ENCODE measurements around the gene SLITRK2.

Gene SLITRK2, protein sequence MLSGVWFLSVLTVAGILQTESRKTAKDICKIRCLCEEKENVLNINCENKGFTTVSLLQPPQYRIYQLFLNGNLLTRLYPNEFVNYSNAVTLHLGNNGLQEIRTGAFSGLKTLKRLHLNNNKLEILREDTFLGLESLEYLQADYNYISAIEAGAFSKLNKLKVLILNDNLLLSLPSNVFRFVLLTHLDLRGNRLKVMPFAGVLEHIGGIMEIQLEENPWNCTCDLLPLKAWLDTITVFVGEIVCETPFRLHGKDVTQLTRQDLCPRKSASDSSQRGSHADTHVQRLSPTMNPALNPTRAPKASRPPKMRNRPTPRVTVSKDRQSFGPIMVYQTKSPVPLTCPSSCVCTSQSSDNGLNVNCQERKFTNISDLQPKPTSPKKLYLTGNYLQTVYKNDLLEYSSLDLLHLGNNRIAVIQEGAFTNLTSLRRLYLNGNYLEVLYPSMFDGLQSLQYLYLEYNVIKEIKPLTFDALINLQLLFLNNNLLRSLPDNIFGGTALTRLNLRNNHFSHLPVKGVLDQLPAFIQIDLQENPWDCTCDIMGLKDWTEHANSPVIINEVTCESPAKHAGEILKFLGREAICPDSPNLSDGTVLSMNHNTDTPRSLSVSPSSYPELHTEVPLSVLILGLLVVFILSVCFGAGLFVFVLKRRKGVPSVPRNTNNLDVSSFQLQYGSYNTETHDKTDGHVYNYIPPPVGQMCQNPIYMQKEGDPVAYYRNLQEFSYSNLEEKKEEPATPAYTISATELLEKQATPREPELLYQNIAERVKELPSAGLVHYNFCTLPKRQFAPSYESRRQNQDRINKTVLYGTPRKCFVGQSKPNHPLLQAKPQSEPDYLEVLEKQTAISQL

DNA sequence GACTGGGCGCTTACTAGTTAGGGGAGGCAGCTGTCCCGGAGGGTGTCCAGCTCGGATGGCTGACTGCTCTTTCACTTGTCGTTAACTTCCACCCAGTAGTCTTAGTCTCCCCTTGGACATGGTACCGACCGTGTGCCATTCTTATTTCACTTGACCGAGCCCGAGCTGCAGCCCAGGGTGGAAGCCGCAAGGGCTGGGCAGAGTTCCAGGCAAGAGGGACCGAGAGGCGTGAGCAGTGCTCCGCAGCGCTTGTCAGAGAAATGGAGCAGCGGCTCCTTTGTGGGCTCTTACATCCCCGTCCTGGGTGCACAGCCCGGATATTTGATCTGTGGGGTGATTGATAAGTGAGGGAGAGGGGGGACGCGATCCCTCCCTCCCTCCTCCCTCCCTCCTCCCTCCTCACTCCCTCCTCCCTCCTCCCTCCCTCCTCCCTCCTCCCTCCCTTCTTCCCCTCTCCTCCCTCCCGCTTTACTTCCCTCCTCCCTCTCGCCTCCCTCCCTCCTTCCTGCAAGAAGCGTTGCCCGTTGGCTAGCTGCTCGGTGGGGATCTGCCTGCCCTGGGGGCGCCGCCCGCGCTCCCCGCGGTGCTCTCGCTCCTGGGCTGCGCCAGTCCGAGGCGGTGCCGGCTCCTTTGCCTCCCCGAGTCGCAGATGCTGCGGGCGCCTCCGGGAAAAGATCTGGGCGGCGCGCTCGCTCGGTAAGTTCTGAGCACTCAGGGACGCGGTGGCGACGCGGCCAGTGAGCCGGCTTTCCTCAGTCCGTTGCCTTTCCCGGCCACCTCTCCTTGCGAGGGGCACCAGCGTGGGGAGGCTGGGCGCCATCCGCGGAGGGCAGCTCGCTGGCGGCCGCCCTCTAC is at the start of gene SLITRK2:
TSS of gene SLITRK2 (plus strand) at position 499 of the 855 bp plus-strand sequence. CDS start 4,597 bp downstream, outside the sequence.
- DNase-seq = no peak

DNA sequence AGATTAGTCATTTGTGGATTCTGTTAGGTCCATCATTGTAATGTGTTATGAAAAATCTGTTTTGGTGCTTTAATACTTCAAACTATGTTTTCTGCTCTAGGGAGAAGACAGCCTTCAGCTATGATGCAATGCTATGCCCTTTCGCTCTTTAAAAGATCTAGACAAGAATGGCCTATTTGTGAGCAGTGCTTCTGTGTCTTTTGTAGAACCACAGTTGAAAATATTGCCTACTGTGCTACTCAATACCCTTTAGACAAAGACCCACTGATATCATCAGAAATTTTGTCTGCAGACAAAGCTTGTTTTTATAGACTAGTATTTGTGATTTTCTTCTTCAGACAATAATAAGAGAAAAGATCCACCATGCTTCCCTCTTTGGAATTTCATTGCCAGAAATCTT is 44.6 kb upstream of the SLITRK2 start:
- no peak for DNase-seq

DNA sequence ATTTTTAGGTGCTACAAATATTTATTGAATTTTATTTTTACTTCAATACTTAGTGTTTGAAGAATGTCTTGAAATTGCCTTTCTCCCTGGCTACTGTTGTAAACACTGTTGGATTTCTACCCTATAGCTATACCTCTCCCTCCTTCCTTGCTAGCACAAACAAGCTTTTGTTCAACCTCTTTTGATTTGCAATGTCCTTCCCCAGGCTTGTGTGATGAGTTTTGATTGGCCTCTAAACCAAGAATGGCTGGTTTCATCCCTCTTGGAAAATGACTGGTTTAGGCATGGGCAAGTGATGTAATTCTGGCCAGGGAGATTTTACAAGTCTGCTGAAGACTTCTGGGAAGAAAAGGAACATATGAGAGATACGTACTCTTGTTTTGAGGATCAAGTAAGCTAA is 25.3 kb upstream of the SLITRK2 start:
- DNase-seq = no peak

DNA sequence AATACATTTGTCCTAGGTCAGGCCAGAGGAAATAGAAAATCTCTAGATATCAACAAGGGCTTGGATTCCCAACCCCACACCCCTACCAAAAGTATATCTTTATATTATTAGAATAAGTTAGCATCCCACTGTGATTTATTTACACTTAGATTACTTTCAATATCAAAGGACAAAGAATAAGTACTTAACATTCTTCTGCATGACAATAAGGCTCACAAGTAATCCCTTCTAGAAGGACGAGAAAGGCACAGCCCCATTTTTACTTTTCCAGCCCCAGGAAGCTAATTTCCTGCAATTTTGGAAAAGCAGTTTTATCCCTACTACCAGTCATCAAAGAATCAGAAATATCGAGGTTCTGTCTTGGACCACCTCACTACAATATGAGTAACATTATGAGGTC is 14.1 kb upstream of the SLITRK2 start:
- no peak for DNase-seq

DNA sequence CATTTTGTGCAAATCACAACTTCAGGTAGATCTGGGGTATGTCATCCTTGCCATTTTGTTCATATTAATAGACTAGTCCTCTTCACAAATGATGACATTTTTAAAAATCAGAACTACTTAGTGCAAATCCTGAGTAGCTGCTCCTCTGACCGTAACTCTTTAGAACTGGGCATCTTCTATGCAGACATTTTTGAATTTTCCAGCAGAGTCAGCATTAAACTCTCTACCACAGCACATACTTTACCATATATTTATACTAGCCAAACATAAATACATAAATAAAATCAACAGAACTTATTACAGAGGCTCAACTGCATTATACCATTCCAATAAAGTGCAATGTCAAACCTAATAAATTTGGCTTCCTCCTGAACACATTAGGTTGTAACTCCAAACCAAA is 4.5 kb upstream of the SLITRK2 start:
- no peak for DNase-seq

DNA sequence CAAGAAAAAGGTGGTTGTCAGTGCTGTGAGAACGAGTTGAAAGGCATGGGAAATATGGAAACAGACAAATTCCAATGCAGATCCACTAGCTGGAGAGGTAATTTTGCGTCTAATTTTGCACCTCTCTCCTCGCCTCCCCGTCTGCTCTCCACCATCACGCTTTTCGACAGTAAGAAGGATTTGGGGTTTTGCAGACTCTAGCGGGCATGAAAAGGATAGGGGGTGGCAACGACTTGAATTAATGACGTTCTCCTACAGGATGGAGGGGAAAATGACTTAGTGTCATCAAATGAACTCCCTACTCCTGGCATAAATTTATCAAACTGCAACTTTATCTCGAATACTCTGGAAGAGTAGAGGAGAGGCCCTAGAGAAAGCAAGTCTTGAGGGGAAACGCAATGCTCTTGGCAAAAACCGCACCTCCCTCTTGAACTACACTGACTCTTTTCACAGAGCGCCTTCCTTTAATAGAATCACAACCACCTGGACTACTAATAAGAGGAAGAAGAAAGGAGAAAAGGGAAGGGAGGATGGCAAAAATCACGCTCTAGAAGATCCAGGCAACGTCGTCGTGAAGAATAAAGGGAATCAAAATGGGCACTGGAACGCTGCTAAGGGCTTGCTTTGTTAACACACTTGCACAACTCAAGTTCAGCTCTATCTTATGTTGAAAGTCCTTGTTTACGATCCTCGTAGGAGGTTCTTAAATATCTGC is 871 bp upstream of the SLITRK2 start:
- DNase-seq = no peak

DNA sequence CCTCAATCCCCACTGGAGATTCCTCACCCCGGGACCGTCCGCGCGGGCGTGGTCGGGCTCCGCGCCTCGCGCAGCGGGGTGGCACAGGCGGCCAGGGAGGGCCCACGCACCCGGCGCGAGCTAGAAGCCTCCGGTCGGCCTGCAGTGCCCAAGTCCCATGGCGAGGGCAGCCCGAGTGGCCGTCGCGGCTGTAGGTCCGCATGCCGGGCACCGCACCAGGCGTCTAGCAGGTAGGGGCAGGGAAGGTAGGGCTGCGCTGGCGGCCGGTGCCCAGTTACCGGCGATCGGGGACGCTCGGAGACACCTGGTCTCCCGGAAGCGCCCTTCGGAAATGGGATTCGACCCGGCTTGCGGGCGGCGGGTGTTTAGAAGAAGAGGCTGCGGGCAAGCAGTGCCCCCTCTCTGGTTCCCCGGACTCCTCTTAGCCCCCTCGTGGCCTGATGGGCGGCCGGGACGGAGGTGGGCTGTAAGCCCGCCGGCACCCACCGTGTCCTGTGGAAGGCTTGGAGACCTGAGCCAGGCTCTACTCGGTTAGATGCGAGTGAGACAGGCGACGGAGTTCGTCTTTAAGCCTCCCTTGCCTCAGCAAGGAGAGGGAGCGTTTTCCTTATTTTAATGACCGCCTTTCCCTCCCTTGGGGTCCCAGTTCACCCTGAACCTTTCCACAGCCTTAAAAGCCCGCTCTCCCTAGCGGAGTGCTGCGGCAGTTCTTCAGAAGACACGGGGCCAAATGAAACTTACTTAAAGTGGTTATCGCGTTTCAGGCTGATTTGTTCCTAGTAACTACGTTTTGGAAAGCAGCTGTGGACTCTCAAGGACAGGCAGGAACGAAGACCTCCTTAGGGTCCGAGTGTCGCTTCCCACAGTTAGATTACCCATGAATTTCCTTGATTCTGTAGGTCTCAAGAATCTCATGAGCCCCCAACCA is 821 bp downstream of the SLITRK2 start:
- DNase-seq = no peak

DNA sequence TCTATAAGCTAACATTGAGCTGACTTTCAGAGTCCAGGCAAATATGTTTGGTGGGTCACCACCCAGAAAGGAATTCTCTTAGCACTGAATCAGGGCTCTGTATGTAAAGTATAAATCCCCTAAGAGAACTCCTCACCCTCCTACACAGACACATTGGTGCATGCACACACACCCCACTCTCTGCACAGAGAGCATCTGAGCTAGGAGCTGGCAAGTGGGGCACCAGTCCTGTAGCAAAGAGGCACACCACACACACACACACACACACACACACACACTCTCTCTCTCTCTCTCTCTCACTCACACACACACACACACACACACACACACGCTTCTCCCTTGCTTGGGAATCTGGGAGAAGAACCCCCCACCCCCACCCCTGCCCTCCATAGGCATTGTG is 3.2 kb downstream of the SLITRK2 start:
- DNase-seq = no peak

DNA sequence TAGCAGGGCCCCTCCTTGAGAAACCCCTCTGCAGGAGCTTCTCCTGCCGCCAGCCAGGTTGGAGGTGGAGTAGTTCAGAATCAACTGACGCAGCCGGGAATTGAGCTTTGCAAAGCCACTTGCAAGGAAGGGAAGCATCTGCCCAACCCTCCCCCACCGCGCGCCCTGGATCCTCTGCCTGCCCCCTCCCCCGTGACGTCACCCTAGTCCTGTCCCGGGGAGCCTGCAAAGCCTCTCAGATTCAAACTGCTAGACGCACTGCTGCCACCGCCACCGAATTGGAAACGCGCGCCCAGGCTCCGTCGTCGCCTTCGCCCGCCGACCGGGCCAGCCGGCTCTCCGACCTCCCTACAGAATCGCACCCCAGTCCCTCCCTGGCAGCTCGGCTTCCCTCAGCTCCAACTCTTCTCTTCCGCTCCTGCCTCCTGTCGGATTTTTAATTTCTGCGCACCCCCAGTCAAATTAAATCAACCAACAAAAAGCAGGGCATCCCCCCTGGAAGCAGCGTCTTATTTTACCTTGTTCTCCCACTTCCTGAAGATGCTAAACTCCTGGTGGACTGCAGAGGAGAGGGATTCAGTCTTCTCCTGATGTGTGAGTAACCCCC is 3.8 kb downstream of the SLITRK2 start:
- DNase-seq = no peak

DNA sequence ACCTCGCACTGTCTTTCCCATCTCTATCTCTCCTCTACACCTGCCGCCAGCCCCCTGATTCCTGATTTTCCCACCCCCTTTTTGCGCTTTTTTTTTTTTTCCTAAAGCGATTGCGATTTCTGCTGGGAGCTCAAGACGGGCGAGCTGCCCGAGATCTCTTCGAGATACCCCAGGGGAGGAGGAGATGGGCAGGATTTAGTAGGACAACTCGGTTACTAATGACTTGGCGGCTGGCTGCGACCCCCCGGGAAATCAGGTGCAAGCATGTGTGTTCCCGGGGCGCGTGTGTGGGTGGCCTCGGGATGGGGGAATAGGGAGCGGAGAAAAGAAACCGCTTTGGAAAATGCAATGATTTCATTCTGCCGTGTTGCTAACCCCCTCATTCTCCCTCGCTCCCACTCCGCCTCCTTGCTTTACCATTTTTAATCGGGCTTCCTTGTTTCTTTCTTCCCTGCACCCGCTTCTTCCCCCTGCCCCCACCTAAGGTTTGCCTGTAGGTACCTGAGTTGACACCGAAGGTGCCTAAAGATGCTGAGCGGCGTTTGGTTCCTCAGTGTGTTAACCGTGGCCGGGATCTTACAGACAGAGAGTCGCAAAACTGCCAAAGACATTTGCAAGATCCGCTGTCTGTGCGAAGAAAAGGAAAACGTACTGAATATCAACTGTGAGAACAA is 4.4 kb downstream of the SLITRK2 start:
- no peak for DNase-seq

DNA sequence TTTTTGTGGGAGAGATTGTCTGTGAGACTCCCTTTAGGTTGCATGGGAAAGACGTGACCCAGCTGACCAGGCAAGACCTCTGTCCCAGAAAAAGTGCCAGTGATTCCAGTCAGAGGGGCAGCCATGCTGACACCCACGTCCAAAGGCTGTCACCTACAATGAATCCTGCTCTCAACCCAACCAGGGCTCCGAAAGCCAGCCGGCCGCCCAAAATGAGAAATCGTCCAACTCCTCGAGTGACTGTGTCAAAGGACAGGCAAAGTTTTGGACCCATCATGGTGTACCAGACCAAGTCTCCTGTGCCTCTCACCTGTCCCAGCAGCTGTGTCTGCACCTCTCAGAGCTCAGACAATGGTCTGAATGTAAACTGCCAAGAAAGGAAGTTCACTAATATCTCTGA is 5.5 kb downstream of the SLITRK2 start:
- no peak for DNase-seq

DNA sequence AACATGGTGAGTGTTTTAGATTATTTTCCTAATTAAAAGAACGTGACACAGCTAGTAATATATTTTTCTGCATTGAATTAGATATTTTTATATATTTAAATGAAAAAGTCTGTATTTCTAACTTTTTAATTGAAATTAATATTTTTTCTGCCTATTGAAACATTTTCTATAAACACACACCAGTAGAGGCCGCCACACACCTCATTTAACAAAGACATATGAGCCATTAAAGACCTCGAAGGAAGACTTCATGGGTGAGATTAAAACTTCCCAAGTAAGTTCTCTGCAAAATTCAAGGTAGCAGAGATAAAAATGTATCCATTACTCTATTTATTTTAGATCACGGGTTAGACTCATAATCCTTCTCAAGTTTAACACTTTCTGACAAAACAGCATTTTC is 8.3 kb downstream of the SLITRK2 start:
- DNase-seq = no peak

DNA sequence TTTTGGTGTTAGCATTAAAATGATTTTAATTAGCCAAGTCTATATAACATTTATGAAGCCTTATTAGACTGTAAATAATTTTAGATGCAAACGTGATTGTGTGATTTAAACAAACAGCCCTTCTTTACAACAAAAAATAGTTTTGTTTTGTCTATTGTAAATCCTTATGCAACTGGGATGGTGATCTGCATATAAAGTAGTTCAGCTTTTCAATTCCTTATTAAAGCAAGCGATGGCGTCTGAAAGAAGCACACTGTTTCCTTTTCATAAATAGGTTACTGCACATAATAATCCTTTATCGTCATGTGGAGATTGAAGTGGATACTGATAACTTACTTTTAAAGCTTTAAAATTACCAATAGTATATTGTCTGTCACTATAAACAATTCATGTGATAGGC is 8.8 kb downstream of the SLITRK2 start:
- DNase-seq = no peak

DNA sequence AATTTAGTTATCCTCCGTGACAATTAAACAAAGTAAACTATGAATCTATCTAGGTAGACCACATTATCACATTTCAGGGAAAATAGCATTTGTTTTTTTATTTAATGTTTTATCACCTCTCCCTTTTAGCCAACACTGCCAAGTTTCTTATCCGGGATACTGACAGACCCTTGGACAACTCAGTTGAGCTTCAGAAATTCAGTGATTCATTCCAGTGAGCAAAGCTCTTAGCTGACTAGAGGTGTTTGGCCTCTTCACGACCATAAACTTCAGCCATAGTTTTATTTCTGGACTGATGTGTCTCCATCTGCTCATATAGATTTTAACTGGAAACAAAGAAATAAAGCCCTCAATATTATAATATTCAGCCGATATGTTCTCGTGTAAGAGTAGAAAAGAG is 15.2 kb downstream of the SLITRK2 start:
- no peak for DNase-seq

DNA sequence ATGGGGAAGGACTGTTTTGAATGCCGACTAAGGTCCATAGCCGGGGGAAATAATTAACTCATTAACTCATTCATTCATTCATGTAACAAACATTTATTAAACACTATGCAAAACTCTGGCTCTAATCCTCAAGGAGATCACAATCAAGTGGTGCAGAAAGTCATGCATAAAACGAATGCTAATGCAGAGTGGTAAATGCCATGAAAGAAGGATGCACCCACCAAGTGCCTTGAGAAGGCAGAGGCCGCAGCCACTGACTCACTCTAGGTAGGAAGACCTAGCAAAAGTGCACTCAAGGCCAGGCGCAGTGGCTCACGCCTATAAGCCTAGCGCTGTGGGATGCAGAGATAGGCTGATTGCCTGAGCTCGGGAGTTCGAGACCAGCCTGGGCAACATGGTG is 22.9 kb downstream of the SLITRK2 start:
- no peak for DNase-seq

DNA sequence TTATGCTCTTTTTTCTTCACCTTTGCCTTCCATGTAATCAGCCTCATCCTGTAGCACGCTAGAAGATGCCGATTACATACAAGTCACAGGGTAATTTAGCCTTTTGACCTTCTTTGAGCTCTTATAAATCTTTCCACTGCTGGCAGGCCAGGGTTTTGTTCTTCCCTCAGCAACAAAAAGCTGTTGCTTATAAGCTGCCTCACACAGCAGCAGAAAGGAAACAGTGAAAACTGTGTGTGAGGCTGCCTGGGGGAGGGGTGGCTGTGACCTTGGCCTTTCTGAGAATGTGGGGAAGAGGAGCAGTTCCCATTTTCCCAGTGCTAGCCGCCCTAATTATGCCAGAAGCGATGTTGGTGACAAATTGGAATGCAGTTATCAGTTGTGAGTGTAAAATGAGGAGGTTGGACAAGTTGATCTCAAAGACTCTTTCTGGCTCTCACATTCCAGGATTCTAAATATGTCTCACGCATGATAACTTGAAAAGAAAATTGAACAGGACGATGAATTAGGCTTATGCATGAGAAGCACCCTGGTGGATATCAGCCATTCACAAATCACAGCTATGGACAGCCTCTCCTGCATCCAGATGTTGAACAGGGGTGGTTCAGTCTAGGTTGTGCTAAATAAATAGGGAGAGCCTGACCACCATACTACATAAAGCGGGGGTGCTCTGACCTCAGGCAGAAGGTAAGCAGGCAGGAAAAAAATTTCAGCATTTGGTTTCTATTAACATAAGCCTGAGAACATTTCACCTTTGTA is 25.7 kb downstream of the SLITRK2 start:
- no peak for DNase-seq

DNA sequence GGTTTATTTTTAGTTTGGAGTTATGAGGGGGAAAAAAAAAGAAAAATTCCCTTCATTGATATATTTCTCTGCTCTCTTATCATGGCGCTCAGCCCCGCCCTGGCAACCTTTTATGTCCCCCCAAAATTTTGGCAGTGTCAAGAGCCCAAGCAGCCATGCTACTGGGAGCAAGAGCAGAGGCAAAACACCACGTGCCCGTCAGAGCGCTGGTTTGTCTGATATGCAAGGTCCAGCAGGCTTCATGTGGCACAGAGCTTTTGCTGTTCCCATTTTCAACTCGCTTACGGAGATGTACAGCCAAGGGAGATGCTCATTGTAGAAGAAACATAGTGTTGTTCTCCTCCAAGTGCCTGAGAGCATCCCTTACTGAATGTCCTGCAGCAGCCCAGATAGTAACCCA is 27.3 kb downstream of the SLITRK2 start:
- DNase-seq = no peak

DNA sequence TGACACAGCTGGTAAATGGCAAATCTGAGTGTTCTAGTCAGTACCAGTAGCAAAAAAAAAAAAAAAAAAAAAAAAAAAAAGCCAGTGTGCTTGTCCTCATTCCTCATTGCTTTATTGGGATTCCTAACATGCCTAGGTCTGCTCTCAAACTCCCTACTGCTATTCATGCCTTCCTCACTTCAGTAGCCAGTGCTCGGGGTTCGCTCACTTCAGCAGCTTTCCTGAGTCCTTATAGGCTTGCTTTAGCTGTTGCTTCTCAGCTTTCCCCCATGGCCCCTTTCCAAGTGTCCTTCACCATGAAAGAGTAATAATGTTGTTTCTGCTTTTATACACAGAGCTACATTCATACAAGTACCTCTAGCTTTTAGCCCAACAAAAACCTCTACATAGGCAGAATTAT is 30.8 kb downstream of the SLITRK2 start:
- no peak for DNase-seq

DNA sequence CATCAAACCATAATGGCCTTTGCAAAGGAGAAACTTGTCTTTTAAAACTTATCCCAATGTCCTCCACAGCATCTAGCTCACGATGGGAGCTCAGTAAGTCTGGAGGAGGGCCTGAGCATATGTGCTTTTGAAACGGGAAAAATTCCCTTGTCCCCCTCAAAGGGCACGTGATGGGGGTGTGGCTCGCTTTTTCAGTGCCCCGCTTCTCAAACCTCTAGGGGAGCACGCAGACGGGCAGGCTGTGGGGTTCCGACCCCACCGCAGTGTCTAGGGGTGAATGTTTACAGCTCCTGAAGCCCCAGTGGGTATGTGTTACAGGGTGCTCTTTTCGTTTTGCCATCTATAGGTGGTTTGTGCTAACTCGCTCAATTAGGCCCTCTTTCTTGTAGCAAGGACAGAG is 31.2 kb downstream of the SLITRK2 start:
- no peak for DNase-seq

DNA sequence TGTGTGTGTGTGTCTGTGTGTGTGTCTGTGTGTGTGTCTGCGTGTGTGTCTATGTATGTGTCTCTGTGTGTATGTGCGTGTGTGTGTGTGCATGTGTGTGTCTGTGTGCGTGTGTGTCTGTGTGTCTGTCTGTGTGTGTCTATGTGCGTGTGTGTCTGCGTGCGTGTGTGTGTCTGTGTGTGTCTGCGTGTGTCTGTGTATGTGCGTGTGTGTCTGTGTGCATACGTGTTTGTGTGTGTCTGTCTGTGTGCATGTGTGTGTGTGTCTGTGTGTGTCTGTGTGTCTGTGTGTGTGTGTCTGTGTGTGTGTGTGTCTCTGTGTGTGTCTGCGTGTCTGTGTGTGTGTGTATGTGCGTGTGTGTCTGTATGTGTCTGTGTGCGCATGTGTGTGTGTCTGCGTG is 35.6 kb downstream of the SLITRK2 start:
- no peak for DNase-seq
